Measurements from ENCODE around the gene HOXA4.

The HOXA4 gene

GRCh38 chr7:27159266-27160144, 28.9 kb upstream of the HOXA4 start:
- TF ChIP-seq CTCF (IDR thresholded peaks at IDR 0.05; ENCODE audit: insufficient read depth, low read length, poor library complexity, severe bottlenecking): no peak
- DNase-seq (ENCODE audit: extremely low read depth, insufficient read length): no peak

DNA sequence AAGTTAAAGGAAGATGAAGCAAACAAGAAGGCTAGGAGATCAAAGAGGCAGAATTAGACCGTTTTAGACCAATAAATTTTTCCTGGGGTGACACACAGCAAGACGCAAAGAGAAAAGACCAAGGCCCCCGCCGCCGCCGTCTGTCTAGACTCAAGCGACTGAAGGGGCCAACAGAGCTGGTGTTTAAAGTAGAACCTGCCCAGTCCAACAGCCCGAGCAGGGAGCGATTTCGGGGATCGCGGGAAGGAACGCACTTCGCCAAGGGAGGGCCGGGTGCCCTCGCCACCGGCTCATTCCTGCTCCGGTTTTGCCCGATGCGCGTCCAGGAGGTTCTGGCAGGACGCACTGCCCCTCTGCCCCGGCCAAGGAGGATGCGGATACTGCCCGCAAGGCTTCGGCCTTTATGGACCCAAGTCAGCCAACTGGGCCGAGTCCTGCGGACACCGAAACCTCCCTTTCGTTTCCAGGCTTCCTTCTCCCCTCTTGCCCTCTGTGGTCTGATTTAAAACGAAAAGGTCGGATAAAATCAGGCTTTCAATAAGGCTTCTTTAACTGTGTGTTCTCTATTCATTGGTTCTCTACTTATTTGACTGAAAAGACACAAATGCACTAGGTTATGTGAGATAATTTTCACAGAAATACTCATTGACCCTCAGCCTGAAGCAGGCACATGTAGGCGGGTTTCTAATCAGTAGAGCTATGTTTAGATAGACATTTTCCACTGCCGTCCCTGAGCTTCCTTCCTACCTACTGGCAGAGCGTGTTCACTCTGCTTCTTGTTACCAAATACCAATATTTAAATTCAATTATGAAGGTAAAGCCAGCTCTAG, 28.1 kb upstream of the HOXA4 start:
- no peak for TF ChIP-seq CTCF (IDR thresholded peaks at IDR 0.05; ENCODE audit: insufficient read depth, low read length, poor library complexity, severe bottlenecking)
- H3K36me3 ChIP-seq (ENCODE audit: control insufficient read depth, insufficient read depth, low read length): no peaks in the 10 kb centered on the region

More at GRCh38 chr7:27159266-27160144, 28.9 kb upstream of the HOXA4 start:
- Histone ChIP-seq H3K4me3 (replicated peaks; ENCODE audit: low read depth, low read length) (no peak overlapping the region; the same call in 1 of the 2 replicates), H3K36me3 (ENCODE audit: control insufficient read depth, insufficient read depth, low read length) (no peaks in the 10 kb centered on the region), H3K27me3 (replicated peaks; ENCODE audit: control insufficient read depth, insufficient read depth, low read length) (peaks cover 2% of the 10 kb centered on the region)

GRCh38 chr7:27157702-27158431, 27.3 kb upstream of the HOXA4 start:
- TF ChIP-seq CTCF (IDR thresholded peaks at IDR 0.05; ENCODE audit: insufficient read depth, low read length, poor library complexity, severe bottlenecking): no peak
- no peak for DNase-seq (ENCODE audit: extremely low read depth, insufficient read length)
- no peaks in the 10 kb centered on the region for H3K36me3 ChIP-seq (ENCODE audit: control insufficient read depth, insufficient read depth, low read length)
- H3K4me3 ChIP-seq (replicated peaks; ENCODE audit: low read depth, low read length): no peak overlapping the region
- H3K27me3 ChIP-seq (replicated peaks; ENCODE audit: control insufficient read depth, insufficient read depth, low read length): peaks cover 2% of the 10 kb centered on the region

More for the DNA sequence above, 28.1 kb upstream of the HOXA4 start:
- Histone ChIP-seq H3K4me3 (replicated peaks; ENCODE audit: low read depth, low read length) (no peak overlapping the region), H3K27me3 (replicated peaks; ENCODE audit: control insufficient read depth, insufficient read depth, low read length) (peaks cover 2% of the 10 kb centered on the region)
- no peak for DNase-seq (ENCODE audit: extremely low read depth, insufficient read length)

DNA sequence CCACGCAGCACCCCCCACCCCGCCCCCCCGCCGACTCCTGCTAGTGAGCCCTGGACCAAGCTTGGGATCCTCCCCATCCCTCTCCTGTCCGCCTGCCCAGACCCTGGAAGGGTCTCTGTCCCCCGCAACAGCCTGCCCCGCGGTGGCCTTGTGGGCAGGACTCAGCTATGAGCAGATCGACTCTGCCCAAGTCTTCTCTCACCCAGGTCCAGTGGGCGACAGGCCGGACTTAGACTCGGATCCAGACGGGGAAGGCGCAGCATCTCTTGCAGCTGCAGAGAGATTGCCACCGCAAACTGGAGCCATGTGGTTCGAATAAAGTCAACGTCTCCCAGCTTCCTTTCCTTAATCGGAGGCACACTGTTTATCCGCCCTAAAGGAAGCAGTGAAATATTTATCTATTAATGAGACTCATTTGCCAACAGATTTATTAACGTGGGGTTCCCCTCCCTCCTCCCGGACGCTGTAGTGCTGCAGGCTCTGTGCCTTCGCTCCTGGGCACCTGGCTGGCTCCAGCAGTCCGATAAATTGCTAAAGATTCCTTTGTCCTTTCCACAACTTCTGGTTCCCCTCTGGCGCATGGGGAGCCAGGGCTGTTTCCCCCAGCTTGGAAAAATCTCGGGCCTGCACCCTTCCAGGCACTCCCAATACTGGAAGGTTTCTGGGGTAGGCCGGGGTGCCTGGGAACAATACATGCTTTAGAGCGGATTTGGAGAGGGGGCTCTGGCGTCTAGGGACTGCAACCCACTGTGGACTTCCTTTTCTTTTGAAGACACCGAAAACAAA, 26.6 kb upstream of the HOXA4 start:
- H3K36me3 ChIP-seq (ENCODE audit: control insufficient read depth, insufficient read depth, low read length): no peaks in the 10 kb centered on the region
- no peak overlapping the region; the same call in 1 of the 2 replicates for H3K4me3 ChIP-seq (replicated peaks; ENCODE audit: low read depth, low read length)
- no peak for TF ChIP-seq CTCF (IDR thresholded peaks at IDR 0.05; ENCODE audit: insufficient read depth, low read length, poor library complexity, severe bottlenecking)
- peaks cover 2% of the 10 kb centered on the region for H3K27me3 ChIP-seq (replicated peaks; ENCODE audit: control insufficient read depth, insufficient read depth, low read length)
- DNase-seq (ENCODE audit: extremely low read depth, insufficient read length): no peak

DNA sequence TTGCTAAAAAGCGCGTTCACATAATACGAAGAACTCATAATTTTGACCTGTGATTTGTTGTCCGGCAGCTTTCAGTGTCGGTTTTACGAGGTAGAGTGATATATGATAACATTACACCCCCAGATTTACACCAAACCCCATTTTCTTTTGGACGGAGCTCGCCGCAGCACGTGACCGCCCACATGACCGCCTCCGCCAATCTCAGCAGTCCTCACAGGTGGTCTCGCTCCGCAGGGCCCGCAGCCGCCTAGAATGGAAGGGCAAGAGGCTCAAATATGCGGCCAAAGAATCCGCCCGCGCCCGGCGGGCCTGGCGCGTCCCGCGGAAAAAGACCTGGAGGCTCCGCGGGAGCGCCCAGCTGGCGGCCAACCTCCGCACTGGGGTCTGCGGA, 25.9 kb upstream of the HOXA4 start, which contains the start of gene HOXA7:
Gene HOXA7, minus strand, starts transcription at position 168 of the 391 bp plus-strand sequence. Its CDS starts 130 bp downstream, at position 38.
- H3K27me3 ChIP-seq (replicated peaks; ENCODE audit: control insufficient read depth, insufficient read depth, low read length): peaks cover 2% of the 10 kb centered on the region

More for the DNA sequence above, 25.9 kb upstream of the HOXA4 start, which contains the start of gene HOXA7:
- Histone ChIP-seq H3K4me3 (replicated peaks; ENCODE audit: low read depth, low read length) (peak within 1 kb of the TSS; percentile 45), H3K36me3 (ENCODE audit: control insufficient read depth, insufficient read depth, low read length) (no peaks in the 10 kb centered on the region)
- no peak for TF ChIP-seq CTCF (IDR thresholded peaks at IDR 0.05; ENCODE audit: insufficient read depth, low read length, poor library complexity, severe bottlenecking)
- no peak for DNase-seq (ENCODE audit: extremely low read depth, insufficient read length)
